Stimulated activated CD8-positive, alpha-beta memory T cell treated with anti-CD3 and anti-CD28 coated beads, Interleukin-2, amount 100 ng/mL, for 48 hours (primary cell): Measurements from ENCODE around the gene MALT1.

Experiments
- DNase-seq, 2 donors: peaks; one replicate each; pipeline ENCODE4 v3.0.0-alpha.2; 2020; ENCODE audit warnings: low read depth in 2 of 2

MALT1 gene

DNA sequence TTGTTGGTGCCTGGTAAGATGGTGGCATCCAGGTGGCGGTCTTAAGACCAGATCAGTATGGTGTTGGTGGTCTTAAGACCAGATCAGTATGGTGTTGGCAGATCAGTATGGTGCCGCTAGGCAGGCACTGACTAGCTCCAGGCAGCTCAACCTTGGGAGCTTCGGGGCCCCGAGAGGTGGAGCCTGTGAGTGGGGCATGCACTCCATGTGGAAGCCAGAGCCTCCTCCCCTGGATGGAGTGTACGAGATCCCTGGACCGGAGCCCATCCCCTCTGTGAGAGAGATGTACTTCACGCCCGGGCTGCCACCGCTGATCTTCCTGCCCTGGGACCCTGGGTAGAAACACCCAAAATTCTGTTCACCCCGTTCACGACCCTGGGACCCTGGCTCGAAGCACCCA is 19.0 kb downstream of the MALT1 start:
- no peak for DNase-seq

- DNase-seq, result no peak
These were observed 20.0 kb downstream of the MALT1 start for GRCh38 chr18:58691256-58691655.

DNA sequence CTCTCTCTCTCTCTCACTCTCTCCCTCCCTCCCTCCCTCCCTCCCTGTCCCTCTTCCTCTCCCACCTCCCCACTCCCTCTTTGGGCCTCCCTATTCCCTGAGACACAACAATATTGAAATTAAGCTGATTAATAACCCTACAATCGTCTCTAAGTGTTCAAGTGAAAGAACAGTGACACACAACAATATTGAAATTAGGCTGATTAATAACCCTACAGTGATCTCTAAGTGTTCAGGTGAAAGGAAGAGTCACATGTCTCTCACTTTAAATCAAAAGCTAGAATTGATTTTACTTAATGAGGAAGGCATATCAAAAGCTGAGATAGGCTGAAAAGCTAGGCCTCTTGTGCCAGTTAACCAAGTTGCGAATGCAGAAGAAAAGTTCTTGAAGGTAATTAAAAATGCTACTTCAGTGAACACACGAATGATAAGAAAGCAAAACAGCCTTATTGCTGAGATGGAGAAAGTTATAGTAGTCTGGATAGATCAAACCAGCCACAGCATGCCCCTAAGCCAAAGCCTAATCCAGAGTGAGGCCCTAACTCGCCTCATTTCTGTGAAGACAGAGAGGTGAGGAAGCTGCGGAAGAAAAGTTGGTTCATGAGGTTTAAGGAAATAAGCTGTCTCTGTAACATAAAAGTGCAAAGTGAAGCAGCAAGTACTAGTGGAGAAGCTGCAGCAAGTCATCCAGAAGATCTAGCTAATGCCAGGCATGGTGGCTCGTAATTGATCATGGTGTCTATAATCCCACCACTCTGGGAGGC is 21.3 kb downstream of the MALT1 start:
- no peak for DNase-seq

DNA sequence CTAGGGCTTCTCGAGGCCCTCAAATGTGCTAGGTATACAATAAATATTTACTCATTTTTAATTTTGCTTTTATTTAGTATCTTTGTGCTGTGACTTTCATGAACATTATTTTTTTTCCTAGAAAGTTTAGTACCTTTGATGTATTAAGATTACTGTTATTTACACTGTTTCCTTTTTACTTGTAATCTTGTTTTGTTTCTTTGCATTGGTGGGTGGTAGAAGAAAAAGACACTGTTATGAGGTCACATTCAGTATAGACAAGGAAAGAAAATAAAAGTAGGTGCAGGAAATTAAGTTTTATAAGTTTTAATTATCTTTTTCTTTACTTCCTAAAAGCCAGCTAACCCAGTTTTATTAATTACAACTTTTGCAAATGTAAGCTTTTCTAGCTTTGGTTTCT is 23.0 kb downstream of the MALT1 start:
- no peak for DNase-seq

GRCh38 chr18:58694720-58695468 is 23.6 kb downstream of the MALT1 start:
- DNase-seq, result no peak

GRCh38 chr18:58695772-58696171 is 24.5 kb downstream of the MALT1 start:
- no peak for DNase-seq

DNA sequence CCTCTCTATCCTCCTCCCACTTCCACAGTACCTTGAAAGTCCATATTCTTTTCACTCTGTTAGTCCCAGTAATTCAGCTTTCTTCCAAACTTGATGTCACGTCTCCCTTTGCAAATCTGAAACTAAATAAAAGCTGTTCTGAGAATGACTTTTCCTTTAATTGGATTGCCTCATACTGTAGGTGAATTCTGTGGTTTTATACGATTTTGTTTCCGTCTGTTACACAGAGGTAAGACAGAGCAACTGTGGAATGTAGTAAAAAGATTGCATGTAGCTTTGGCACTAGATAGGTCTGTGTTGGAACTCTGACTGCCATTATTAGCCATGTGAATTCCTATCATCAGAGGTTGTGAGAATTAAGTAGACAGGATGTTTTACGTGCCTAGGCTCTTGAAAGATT is 25.9 kb downstream of the MALT1 start:
- no peak for DNase-seq

DNA sequence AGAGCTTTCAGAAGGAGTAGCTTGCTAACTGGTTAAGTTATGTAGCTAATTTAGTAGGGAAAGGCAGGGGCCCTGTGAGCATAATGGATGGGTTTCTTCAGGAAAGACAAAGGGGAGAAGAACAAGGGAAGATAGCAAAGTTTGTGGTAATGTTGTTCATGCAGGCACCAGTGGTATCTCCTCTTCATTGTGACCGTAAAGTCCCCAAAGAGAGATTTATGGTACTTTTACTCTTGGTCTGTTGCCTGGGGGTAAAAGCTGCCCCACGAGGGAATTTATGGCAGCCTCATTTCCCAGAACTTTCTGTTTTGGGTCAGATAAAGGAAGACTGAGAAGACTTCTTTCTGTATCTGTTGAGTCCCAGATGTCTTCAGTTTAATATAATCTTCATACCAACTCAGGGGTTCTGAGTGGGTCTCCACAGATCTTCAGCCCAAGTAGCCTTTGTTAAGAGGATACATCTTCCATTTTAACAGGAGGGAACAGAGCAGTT is 27.5 kb downstream of the MALT1 start:
- no peak for DNase-seq

GRCh38 chr18:58699551-58699950 is 28.3 kb downstream of the MALT1 start:
- DNase-seq, result no peak

DNA sequence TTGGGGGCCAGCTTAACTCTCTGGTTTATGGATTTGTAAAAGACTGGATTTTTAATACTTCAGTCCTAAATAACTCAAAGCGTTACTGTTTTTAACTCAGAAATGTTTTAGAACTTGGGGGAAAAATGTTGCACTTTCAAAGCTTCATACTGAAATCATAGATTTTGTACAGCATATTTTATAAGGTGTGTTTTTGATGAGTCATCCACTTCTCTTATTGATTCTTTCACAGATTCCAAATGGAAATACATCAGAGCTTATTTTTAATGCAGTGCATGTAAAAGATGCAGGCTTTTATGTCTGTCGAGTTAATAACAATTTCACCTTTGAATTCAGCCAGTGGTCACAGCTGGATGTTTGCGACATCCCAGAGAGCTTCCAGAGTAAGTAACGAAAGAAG is 28.9 kb downstream of the MALT1 start:
- no peak for DNase-seq

DNA sequence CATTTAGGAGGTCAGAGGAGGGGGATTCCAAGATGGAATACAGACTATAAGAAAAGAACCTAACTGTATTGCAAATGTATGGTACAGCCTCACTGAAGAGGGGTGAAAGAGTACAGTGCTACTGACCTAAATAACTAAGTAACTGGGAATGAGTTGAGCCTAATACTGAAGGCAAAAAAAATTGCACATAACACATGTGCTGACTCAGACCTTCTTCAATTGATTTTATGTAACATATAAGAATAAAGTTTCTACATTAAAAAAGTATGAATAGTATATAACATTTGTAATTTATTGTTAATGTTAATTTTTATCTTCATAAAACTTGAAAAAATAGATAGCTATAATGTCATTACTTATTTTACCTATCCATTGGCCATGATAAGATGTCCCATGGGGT is 41.7 kb downstream of the MALT1 start:
- DNase-seq, result no peak

DNA sequence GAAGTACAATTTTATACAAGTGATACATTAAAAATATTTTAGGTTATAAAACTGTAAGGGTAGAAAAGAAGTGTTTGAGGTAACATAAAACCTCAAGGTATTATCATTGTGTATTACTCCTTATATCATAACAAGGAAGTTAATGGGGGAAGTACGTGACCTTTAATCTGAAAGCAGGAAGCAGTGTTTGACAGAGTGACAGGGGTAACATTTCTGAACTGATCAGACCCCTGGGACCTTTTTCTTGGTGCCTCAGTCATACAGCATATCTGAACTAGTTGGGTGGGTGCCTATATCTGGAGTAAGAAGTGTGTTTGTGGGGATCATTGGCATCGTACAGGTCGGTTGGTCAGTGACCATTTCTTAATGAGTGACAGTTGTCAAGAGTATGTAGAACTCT is 43.0 kb downstream of the MALT1 start:
- DNase-seq, result no peak

GRCh38 chr18:58714821-58715220 is 43.6 kb downstream of the MALT1 start:
- no peak for DNase-seq

- DNase-seq, result no peak
These were observed 44.3 kb downstream of the MALT1 start for GRCh38 chr18:58715540-58715939.

- DNase-seq, result no peak
These were observed 44.9 kb downstream of the MALT1 start for GRCh38 chr18:58716060-58716756.

- no peak for DNase-seq
These were observed 50.4 kb downstream of the MALT1 start for GRCh38 chr18:58721566-58722239.

GRCh38 chr18:58723810-58724602 is 52.7 kb downstream of the MALT1 start:
- no peak for DNase-seq

DNA sequence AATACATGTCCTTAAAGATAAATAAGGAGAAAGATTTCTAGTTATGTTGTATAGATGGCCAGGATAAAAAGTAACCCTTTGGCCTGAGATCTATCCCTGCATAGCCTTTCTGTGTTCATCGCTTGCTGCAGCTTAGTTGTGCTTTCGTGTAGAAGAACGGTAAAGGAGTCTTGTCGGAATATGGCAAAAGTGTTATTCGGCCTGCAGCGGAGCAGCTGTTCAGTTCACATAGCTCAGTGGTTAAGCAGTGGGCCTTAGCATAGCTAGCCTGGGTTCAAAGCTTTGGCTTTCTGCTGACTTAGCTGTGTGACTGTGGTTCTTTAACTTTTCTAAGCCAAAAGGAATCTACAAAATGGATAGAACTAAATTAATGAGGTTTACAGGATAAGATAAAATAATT is 55.4 kb downstream of the MALT1 start:
- no peak for DNase-seq

GRCh38 chr18:58727776-58728500 is 56.7 kb downstream of the MALT1 start:
- DNase-seq, result no peak

GRCh38 chr18:58728719-58729118 is 57.5 kb downstream of the MALT1 start:
- no peak for DNase-seq

GRCh38 chr18:58730618-58731017 is 59.4 kb downstream of the MALT1 start:
- no peak for DNase-seq
